Transverse colon (tissue), 4 donors: ENCODE results near the gene FBXL13. TPM values are rescaled to one million over a fixed set of nuclear protein-coding genes. Genes with fewer than 3 reads are reported as not detected.
"Not testable (repeated sequence)": the region's sequence is repeated elsewhere in the genome, so short reads cannot be mapped to it uniquely, and the experiment has no call there.

ENCODE experiments used
- DNase-seq: peaks from one replicate; pipeline ENCODE4 v3.0.0-alpha.2; 2019
- H3K27ac ChIP-seq, 4 donors: fragments of 200-600 bp; sonication (generic); 2 replicates each; pipeline ENCODE4 v1.5.1; 2016 to 2018; ENCODE audit warnings: inconsistent platforms in 4 of 4
- H3K27me3 ChIP-seq: fragments of 200-600 bp; sonication (generic); 2 replicates; pipeline ENCODE4 v1.5.1; 2017; ENCODE audit warnings: inconsistent platforms
- H3K36me3 ChIP-seq, 4 donors: fragments of 200-600 bp; sonication (generic); 2 replicates each; pipeline ENCODE4 v1.5.1; 2017 to 2019; ENCODE audit warnings: inconsistent platforms in 4 of 4
- H3K4me1 ChIP-seq, 4 donors: fragments of 200-600 bp; sonication (generic); 2 replicates each; pipeline ENCODE4 v1.5.1; 2017 to 2020; ENCODE audit warnings: inconsistent platforms in 4 of 4
- H3K4me3 ChIP-seq, 4 donors: fragments of 200-600 bp; sonication (generic); 1 replicate in 1 of 4; 2 replicates in 3 of 4; pipeline versions ENCODE4 v1.5.1 to v1.6.1; 2017 to 2019; ENCODE audit warnings: inconsistent platforms in 4 of 4
- H3K9me3 ChIP-seq, 2 donors: fragments of 200-600 bp; sonication (generic); 2 replicates each; pipeline ENCODE4 v1.5.1; 2017 to 2019; ENCODE audit warnings: inconsistent platforms in 2 of 2
- EP300 ChIP-seq: sonication (generic); formaldehyde crosslinking; IDR thresholded peaks from one replicate; pipeline ENCODE4 v1.6.1; 2017; ENCODE audit warnings: antibody characterized with exemption, low read depth
- POLR2A ChIP-seq: fragments of 450-650 bp; IDR thresholded peaks from one replicate; pipeline ENCODE4 v1.6.1; 2016; ENCODE audit warnings: antibody characterized with exemption, mild to moderate bottlenecking, moderate library complexity
- POLR2AphosphoS5 ChIP-seq, 3 donors: sonication (generic); formaldehyde crosslinking; IDR thresholded peaks; one replicate each; pipeline ENCODE4 v1.6.1; 2016; ENCODE audit warnings: antibody characterized with exemption in 3 of 3
- WGBS, 2 donors: methylation state at CpG; one replicate each; pipeline ENCODE4 v1.1.5; 2018; ENCODE audit warnings: low coverage in 1 of 2; 5-methylcytosine and 5-hydroxymethylcytosine counted together
- in situ Hi-C, 4 donors: fragments of 200-750 bp; cut with MboI; loops; one replicate each; pipeline versions ENCODE4 v1.15.0 to v1.15.1; 2017; ENCODE audit warnings: low sequenced_read_pairs in 3 of 4, low pct_ligation_motif_present in 1 of 4, low pct_unique_long_range_greater_than_20kb in 1 of 4
- intact Hi-C: fragments of 100-400 bp; cut with DNase I; formaldehyde crosslinking; loops from one replicate; pipeline ENCODE4 v1.15.1; 2023; ENCODE audit warnings: low total_unique reads
- total RNA-seq, 4 donors: library from RNA; depleted of rRNA; stranded (reverse); fragments of >200 nt; gene quantifications; one replicate each; pipeline ENCODE4 v1.1.0, GENCODE V29; 2016
- TF ChIP-seq, protein P1 (sequence below), 5 experiments: fragments of 200-600 bp in 3 of 5; fragments of 450-650 bp in 2 of 5; sonication (generic) in 3 of 5; IDR thresholded peaks; 1 replicate in 2 of 5; 2 replicates in 3 of 5; pipeline ENCODE4 v1.5.1; 2016 to 2017; ENCODE audit warnings: antibody characterized with exemption in 5 of 5, inconsistent platforms in 3 of 5, mild to moderate bottlenecking in 2 of 5, moderate library complexity in 1 of 5

Gene FBXL13
- total RNA-seq, 4 donors from 2014 or later = 0.96 to 6.8 (median 1.9) TPM; not detected in 1

DNA sequence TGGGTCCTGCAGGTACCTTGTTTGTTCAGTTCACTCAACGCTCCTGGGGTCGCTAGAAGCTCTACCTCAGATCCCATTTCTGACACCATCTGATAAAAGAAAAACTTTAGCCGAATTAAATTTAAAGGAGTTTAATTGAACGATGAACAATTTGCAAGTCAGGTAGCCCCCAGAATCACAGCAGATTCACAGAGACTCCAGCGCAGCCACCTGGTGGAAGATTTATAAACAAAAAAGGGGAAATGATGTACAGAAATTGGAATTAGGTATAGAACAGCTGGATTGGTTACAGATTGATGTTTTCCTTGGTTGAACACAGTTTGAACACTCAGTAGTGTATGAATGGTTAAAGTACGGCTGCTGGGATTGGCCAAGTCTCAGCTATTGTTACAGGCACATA lies 23.1 kb downstream of the FBXL13 start:
- no peaks in the 10 kb centered on the region for H3K27me3 ChIP-seq
- DNase-seq = no peak
- in situ Hi-C loops = loop anchor here in 3 of 4 donors (25.0 kb wide), 1 partner anchor 289 kb away; no protein-coding TSS in a partner anchor
- H3K4me3 ChIP-seq = no peak overlapping the region
- H3K4me1 ChIP-seq = no peaks in the 10 kb centered on the region
- WGBS, 2 donors = 88 to 96% methylated on average over 4 to 6 of the region's 6 CpGs
- no peaks in the 10 kb centered on the region for H3K36me3 ChIP-seq
- no peak overlapping the region for H3K27ac ChIP-seq
- TF ChIP-seq EP300 = no peak
- TF ChIP-seq, protein P1, sequence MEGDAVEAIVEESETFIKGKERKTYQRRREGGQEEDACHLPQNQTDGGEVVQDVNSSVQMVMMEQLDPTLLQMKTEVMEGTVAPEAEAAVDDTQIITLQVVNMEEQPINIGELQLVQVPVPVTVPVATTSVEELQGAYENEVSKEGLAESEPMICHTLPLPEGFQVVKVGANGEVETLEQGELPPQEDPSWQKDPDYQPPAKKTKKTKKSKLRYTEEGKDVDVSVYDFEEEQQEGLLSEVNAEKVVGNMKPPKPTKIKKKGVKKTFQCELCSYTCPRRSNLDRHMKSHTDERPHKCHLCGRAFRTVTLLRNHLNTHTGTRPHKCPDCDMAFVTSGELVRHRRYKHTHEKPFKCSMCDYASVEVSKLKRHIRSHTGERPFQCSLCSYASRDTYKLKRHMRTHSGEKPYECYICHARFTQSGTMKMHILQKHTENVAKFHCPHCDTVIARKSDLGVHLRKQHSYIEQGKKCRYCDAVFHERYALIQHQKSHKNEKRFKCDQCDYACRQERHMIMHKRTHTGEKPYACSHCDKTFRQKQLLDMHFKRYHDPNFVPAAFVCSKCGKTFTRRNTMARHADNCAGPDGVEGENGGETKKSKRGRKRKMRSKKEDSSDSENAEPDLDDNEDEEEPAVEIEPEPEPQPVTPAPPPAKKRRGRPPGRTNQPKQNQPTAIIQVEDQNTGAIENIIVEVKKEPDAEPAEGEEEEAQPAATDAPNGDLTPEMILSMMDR (IDR thresholded peaks at IDR 0.05) = no peak
- TF ChIP-seq POLR2AphosphoS5 (IDR thresholded peaks at IDR 0.05) = no peak
- TF ChIP-seq POLR2A = no peak
- no peaks in the 10 kb centered on the region for H3K9me3 ChIP-seq
- intact Hi-C loops = no loop called here

DNA sequence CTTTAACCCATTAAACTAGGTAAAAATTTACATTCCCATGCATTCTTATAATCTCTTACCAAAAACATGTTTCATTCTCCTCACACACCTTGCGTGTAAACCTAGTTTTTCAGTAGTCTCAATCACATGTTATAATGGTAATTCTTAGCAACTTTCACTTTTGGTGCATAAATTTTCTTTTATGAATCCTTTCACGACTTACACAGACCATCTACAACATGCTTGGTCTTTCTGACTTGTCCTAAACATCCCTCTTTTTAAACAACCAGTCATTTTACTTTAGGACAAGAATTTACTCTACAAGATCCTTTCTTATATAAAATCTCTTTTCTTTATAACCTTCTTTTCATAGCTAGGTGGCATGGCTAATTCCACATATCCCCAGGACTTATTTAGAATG lies 25.8 kb downstream of the FBXL13 start:
- Histone ChIP-seq H3K4me3 (no peak overlapping the region), H3K4me1 (no peaks in the 10 kb centered on the region), H3K27ac (no peak overlapping the region), H3K27me3 (no peaks in the 10 kb centered on the region), H3K36me3 (no peaks in the 10 kb centered on the region), H3K9me3 (no peaks in the 10 kb centered on the region)
- TF ChIP-seq EP300 (no peak), POLR2A (no peak), POLR2AphosphoS5 (IDR thresholded peaks at IDR 0.05) (no peak)
- TF ChIP-seq, protein P1 (IDR thresholded peaks at IDR 0.05) = no peak
- in situ Hi-C loops = no loop called here
- 69 to 74% methylated on average over 2 of the region's 2 CpGs for WGBS, 2 donors
- intact Hi-C loops = no loop called here
- DNase-seq = no peak

GRCh38 chr7:103041815-103042214 lies 32.8 kb downstream of the FBXL13 start:
- H3K4me3 ChIP-seq, H3K4me1 ChIP-seq, H3K27me3 ChIP-seq, H3K9me3 ChIP-seq, H3K36me3 ChIP-seq, in situ Hi-C loops, H3K27ac ChIP-seq, DNase-seq, intact Hi-C loops: not testable (repeated sequence)
- 61 to 63% methylated on average over 1 of the region's 1 CpG for WGBS, 2 donors

DNA sequence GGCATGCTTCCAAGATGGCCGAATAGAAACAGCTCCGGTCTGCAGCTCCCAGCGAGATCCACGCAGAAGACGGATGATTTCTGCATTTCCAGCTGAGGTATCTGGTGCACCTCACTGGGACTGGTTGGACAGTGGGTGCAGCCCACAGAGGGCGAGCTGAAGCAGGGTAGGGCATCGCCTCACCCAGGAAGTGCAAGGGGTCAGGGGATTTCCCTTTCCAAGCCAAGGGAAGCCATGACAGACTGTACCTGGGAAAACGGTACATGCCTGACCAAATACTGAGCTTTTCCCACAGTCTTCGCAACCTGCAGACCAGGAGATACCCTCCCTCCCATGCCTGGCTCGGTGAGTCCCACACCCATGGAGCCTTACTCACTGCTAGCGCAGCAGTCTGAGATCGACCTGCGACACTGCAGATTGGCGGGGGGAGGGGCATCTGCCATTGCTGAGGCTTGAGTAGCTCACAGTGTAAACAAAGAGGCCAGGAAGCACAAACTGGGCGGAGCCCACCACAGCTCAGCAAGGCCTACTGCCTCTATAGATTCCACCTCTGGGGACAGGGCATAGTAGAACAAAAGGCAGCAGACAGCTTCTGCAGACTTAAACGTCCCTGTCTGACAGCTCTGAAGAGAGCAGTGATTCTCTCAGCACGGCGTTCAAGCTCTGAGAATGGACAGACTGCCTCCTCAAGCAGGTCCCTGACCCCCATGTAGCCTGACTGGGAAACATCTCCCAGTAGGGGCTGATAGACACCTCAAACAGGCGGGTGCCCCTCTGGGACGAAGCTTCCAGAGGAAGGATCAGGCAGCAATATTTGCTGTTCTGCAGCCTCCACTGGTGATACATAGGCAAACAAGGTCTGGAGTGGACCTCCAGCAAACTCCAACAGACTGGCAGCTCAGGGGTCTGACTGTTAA lies 36.5 kb downstream of the FBXL13 start:
- DNase-seq, H3K9me3 ChIP-seq, in situ Hi-C loops, H3K4me1 ChIP-seq, H3K4me3 ChIP-seq, H3K36me3 ChIP-seq, H3K27ac ChIP-seq, H3K27me3 ChIP-seq, intact Hi-C loops: not testable (repeated sequence)
- WGBS, 2 donors = 33 to 83% methylated on average over 1 to 20 of the region's 20 CpGs

DNA sequence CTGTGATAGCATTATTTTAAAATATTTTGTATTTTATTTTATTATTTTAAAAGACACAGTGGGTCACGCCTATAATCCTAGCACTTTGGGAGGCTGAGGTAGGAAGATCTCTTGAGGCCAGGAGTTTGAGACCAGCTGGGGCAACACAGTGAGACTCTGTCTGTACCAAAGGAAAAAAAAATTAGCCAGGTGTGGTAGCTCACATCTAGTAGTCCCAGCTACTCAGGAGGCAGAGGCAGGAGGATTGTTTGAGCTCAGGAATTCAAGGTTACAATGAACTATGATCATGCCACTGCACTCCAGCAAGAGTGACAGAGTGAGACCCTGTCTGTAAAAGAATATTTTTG lies 37.1 kb downstream of the FBXL13 start:
- Histone ChIP-seq H3K36me3 (no peaks in the 10 kb centered on the region), H3K27me3 (no peaks in the 10 kb centered on the region), H3K4me1 (no peaks in the 10 kb centered on the region), H3K27ac (no peak overlapping the region), H3K9me3 (no peaks in the 10 kb centered on the region), H3K4me3 (no peak overlapping the region)
- TF ChIP-seq EP300 (no peak), POLR2AphosphoS5 (IDR thresholded peaks at IDR 0.05) (no peak), POLR2A (no peak)
- TF ChIP-seq, protein P1 (IDR thresholded peaks at IDR 0.05) = no peak
- no peak for DNase-seq
- in situ Hi-C loops = no loop called here
- WGBS, 2 donors = 89 to 92% methylated on average over 1 of the region's 1 CpG
- intact Hi-C loops = no loop called here

DNA sequence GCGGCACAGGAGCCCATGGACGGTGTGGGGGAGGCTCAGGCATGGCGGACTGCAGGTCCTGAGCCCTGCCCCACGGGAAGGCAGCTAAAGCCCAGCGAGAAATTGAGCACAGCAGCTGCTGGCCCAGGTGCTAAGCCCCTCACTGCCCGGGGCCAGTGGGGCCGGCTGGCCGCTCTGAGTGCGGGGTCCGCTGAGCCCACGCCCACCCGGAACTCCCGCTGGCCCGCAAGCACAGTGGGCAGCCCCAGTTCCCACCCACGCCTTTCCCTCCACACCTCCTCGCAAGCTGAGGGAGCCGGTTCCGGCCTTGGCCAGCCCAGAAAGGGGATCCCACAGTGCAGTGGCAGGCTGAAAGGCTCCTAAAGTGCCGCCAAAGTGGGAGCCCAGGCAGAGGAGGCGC lies 40.3 kb downstream of the FBXL13 start:
- in situ Hi-C loops, H3K9me3 ChIP-seq, H3K27me3 ChIP-seq, intact Hi-C loops, H3K4me1 ChIP-seq, H3K4me3 ChIP-seq, DNase-seq, H3K27ac ChIP-seq, H3K36me3 ChIP-seq: not testable (repeated sequence)
- 90 to 100% methylated on average over 1 to 20 of the region's 20 CpGs for WGBS, 2 donors
